IPS DF 4.7 (cell line): Measurements from ENCODE around the gene GPX5.

Experiments used
- DNase-seq: peaks from one replicate; pipeline ENCODE4 v3.0.0-alpha.2; 2013; ENCODE audit warnings: low spot score; ENCODE audit errors: extremely low read depth

GPX5 gene

GRCh38 chr6:28553986-28554881, 28.6 kb downstream of the GPX5 start:
- DNase-seq, result no peak

GRCh38 chr6:28555136-28555535, 29.5 kb downstream of the GPX5 start:
- no peak for DNase-seq

- DNase-seq, result no peak
These were observed 32.9 kb downstream of the GPX5 start for GRCh38 chr6:28558629-28559028.

- no peak for DNase-seq
These were observed 37.9 kb downstream of the GPX5 start for GRCh38 chr6:28563430-28564095.

- DNase-seq, result no peak
These were observed 40.3 kb downstream of the GPX5 start for GRCh38 chr6:28565823-28566526.

- DNase-seq, result no peak
These were observed 41.0 kb downstream of the GPX5 start for GRCh38 chr6:28566527-28567252.

DNA sequence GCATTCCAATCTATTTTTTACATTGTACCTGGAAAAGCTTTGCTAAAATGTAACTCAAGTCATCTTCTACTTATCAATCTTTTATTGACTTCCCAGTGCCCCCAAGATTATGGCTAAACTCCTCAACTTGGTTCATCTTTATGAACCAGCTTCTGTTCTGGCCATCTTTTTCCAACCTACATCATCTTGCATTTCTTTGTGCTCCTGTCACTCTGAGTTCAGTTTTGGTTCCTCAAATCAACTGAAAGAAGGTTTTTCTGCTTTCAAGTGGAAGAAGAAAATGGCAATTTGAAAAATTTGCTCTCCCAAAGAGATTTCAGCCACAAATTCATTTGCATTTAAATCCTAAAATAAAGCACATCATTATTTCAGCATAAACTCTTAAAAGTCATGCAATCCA, 41.8 kb downstream of the GPX5 start:
- no peak for DNase-seq

DNA sequence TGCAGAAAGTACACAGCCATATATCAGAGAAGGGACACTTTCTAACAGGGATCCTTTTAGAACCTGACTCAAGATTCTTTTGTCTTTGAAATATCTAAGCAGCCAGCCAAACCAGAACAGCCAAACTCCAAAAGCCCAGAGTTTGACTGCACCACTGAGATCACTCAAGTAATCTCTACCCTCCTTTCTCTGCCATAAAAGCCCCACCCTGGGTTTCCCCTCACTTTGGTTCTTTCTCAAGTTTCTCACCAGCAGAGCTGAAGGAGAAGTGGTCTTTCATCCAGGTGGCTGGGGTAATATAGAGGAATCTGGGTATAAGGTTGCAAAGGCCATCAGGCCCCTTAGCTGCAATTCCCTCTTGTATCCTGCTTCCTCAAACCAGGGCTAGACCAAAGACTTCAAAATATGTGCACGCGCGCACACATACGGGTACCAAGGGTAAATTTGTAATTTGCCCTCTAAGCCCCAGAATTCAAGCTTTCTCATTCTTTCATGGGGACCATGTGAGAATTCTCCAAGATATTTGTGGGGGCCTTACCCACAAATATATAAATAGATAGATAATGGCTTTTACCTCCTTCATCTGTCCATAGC, 42.9 kb downstream of the GPX5 start:
- no peak for DNase-seq

- DNase-seq, result no peak
These were observed 44.1 kb downstream of the GPX5 start for GRCh38 chr6:28569748-28570147.

DNA sequence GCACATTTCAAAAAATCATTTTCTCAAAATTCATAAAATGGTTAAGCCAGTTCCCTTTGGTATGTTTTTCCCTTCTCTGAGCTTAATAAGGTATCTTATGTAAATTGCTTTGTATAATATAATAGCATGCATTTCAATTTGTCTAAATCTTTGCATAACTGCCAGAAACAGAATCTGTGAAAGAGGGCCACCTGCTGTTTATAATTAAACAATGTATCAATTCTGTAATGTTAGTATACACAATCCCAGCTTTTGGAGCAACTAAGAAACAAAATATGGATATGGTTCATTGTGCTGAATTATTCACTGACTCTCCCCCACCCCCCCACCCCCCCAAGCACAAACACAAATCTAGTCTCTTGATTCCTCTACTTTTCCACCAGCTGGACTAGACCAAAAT, 54.8 kb downstream of the GPX5 start:
- no peak for DNase-seq

DNA sequence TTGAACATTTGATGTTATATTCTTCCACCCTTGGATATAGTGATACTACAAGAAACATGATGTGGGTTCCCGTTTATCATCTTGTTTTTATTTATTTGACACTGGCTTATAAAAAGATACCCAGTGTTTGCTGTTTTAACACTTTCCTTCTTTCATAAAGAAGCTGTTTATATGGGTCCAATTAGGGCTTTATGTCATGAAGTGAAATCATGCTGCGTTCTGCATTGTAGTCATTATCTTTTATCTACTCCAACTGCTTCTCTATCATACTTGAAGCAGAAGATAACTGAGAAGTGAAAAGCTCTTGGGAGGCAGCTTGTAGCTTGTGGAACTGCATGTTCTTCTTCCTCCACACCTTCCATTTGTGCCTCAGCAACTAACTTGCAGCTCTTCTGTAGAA, 57.8 kb downstream of the GPX5 start:
- no peak for DNase-seq
